Lower lobe of right lung (tissue), 2 donors: Measurements from ENCODE around the gene DMRT2. TPM values are rescaled to one million over a fixed set of nuclear protein-coding genes. Genes with fewer than 3 reads are reported as not detected.
A peak's percentile ranks its signal among the peaks of the same experiment; 100 is the strongest.

Experiments used
- ATAC-seq, 2 donors: fragments of 200-7000 bp; cut with Tn5 transposase; one replicate each; pipeline ENCODE4 v1.9.1; 2020 to 2022; ENCODE audit warnings: mild to moderate bottlenecking in 2 of 2, moderate library complexity in 2 of 2
- DNase-seq: peaks from one replicate; pipeline ENCODE4 v3.0.0-alpha.2; 2020
- H3K27ac ChIP-seq: fragments of 200-600 bp; one replicate; pipeline ENCODE4 v1.8.0; 2022
- H3K27me3 ChIP-seq: fragments of 200-600 bp; one replicate; pipeline ENCODE4 v1.8.0; 2022; ENCODE audit warnings: low read depth
- H3K36me3 ChIP-seq: fragments of 200-600 bp; one replicate; pipeline ENCODE4 v1.8.0; 2022; ENCODE audit warnings: mild to moderate bottlenecking
- H3K4me1 ChIP-seq: fragments of 200-600 bp; one replicate; pipeline ENCODE4 v1.8.0; 2022
- H3K4me3 ChIP-seq: fragments of 200-600 bp; one replicate; pipeline ENCODE4 v1.8.0; 2022; ENCODE audit warnings: mild to moderate bottlenecking
- H3K9me3 ChIP-seq: fragments of 200-600 bp; one replicate; pipeline ENCODE4 v1.8.0; 2022
- CTCF ChIP-seq: fragments of 200-600 bp; IDR thresholded peaks from one replicate; pipeline ENCODE4 v1.8.0; 2022; ENCODE audit warnings: antibody characterized with exemption, mild to moderate bottlenecking
- intact Hi-C: fragments of 100-400 bp; cut with DNase I; formaldehyde crosslinking; loops from one replicate; pipeline ENCODE4 v1.11.0; 2022
- total RNA-seq: library from RNA; stranded (reverse); fragmentation: NEBNext Ultra II Directional; extraction: Animal tissue kit (Norgen Biotek cat#: 25700); gene quantifications from one replicate; pipeline ENCODE4 v1.2.1, GENCODE V29; 2021
- donor health status: DM: no; HTN: yes; CAD: no; lungs with severe emphysema.

The DMRT2 gene
- total RNA-seq, 1 donor from 2014 or later, result 0.86 TPM

- no peak for ATAC-seq
- intact Hi-C loops, result loop anchor here (5.0 kb wide), 1 partner anchor 116 kb away; no protein-coding TSS in a partner anchor
- H3K27me3 ChIP-seq, result no peaks in the 10 kb centered on the region
- no peak for DNase-seq
- no peak overlapping the region for H3K4me3 ChIP-seq
- peaks cover 3% of the 10 kb centered on the region for H3K4me1 ChIP-seq
- no peaks in the 10 kb centered on the region for H3K36me3 ChIP-seq
- no peak overlapping the region for H3K27ac ChIP-seq
- no peaks in the 10 kb centered on the region for H3K9me3 ChIP-seq
- no peak for TF ChIP-seq CTCF
Observed at GRCh38 chr9:1008216-1008615, 41.9 kb upstream of the DMRT2 start.

GRCh38 chr9:1009101-1009707 lies 41.0 kb upstream of the DMRT2 start:
- H3K9me3 ChIP-seq, result no peaks in the 10 kb centered on the region
- no peak overlapping the region for H3K27ac ChIP-seq
- peak; percentile 99 for TF ChIP-seq CTCF
- intact Hi-C loops, result loop anchor here (5.0 kb wide), 1 partner anchor 117 kb away; no protein-coding TSS in a partner anchor
- peak; percentile 95 to 96 for ATAC-seq
- H3K4me3 ChIP-seq, result no peak overlapping the region
- peak; percentile 85 for DNase-seq
- peaks cover 3% of the 10 kb centered on the region for H3K4me1 ChIP-seq
- H3K36me3 ChIP-seq, result no peaks in the 10 kb centered on the region
- no peaks in the 10 kb centered on the region for H3K27me3 ChIP-seq

- DNase-seq (no peak), ATAC-seq (no peak)
- H3K36me3 ChIP-seq, result no peaks in the 10 kb centered on the region
- H3K9me3 ChIP-seq, result no peaks in the 10 kb centered on the region
- H3K4me1 ChIP-seq, result peaks cover 3% of the 10 kb centered on the region
- no peak overlapping the region for H3K27ac ChIP-seq
- H3K27me3 ChIP-seq, result peaks cover 8% of the 10 kb centered on the region
- intact Hi-C loops, result no loop called here
- TF ChIP-seq CTCF, result no peak
- no peak overlapping the region for H3K4me3 ChIP-seq
Observed at GRCh38 chr9:1013021-1013420, 37.1 kb upstream of the DMRT2 start.

- Histone ChIP-seq H3K36me3 (no peaks in the 10 kb centered on the region), H3K9me3 (no peaks in the 10 kb centered on the region), H3K27ac (no peak overlapping the region), H3K27me3 (peaks cover 8% of the 10 kb centered on the region), H3K4me3 (no peak overlapping the region), H3K4me1 (peaks cover 1% of the 10 kb centered on the region)
- ATAC-seq (no peak), DNase-seq (no peak)
- TF ChIP-seq CTCF, result no peak
- intact Hi-C loops, result no loop called here
Observed at GRCh38 chr9:1014225-1014624, 35.9 kb upstream of the DMRT2 start.

GRCh38 chr9:1014640-1015039 lies 35.5 kb upstream of the DMRT2 start:
- no peak for TF ChIP-seq CTCF
- Histone ChIP-seq H3K4me3 (no peak overlapping the region), H3K36me3 (no peaks in the 10 kb centered on the region), H3K27me3 (peaks cover 8% of the 10 kb centered on the region), H3K27ac (no peak overlapping the region), H3K9me3 (no peaks in the 10 kb centered on the region), H3K4me1 (no peaks in the 10 kb centered on the region)
- no peak for ATAC-seq
- intact Hi-C loops, result no loop called here
- no peak for DNase-seq
